ENCODE results near the gene DNAJC15. TPM values are rescaled to one million over a fixed set of nuclear protein-coding genes. Genes with fewer than 3 reads are reported as not detected.

The DNAJC15 gene
- total and polyA plus RNA-seq, 2 of the 8 experiments (the other 6 are each of a cell fraction or from before 2014, with no cell fraction given), result 5.8 to 20.8 TPM

GRCh38 chr13:43123856-43124255, 100.5 kb downstream of the DNAJC15 start:
- Histone ChIP-seq H3K56ac (replicated peaks; ENCODE audit: insufficient read length, low read depth, low read length) (no peak overlapping the region), H3K23ac (ENCODE audit: insufficient read length) (no peak overlapping the region), H3K9ac (replicated peaks in 1 of 4; ENCODE audit: extremely low read depth in 1 of 4, low read depth in 3 of 4, low read length in 3 of 4) (no peak overlapping the region), H2BK15ac (ENCODE audit: low read length) (no peak overlapping the region), H4K8ac (ENCODE audit: extremely low read depth, insufficient read depth, low read length) (no peak overlapping the region), H3K27me3 (replicated peaks in 1 of 4; ENCODE audit: control insufficient read depth in 3 of 4, extremely low read depth in 1 of 4, insufficient read depth in 3 of 4, low read length in 3 of 4) (no peaks in the 10 kb centered on the region; a peak in 1 of 7 replicates), H3K18ac (ENCODE audit: extremely low read depth, low read length) (no peak overlapping the region), H3K36me3 (ENCODE audit: control insufficient read depth in 2 of 4, insufficient read depth in 4 of 4, low read length in 3 of 4) (no peaks in the 10 kb centered on the region), H2BK12ac (ENCODE audit: low read depth, low read length) (no peak overlapping the region), H3K4ac (replicated peaks; ENCODE audit: insufficient read length, low read depth, low read length) (no peak overlapping the region), H2BK20ac (ENCODE audit: low read length) (no peak overlapping the region), H3K79me2 (ENCODE audit: control insufficient read depth in 1 of 2, insufficient read depth in 2 of 2, low read length in 2 of 2) (no peaks in the 10 kb centered on the region), H3K23me2 (ENCODE audit: low read depth, low read length) (no peaks in the 10 kb centered on the region), H3K14ac (ENCODE audit: insufficient read length) (no peak overlapping the region), H3K4me1 (replicated peaks in 1 of 4; ENCODE audit: control insufficient read depth in 3 of 4, insufficient read depth in 4 of 4, low read length in 3 of 4) (peaks cover 3 to 13% (median 7%) of the 10 kb centered on the region in 4 experiments; a peak in 5 of 7 replicates), H2AFZ (ENCODE audit: low read length) (no peak overlapping the region), H3K4me3 (ENCODE audit: extremely low read depth in 1 of 4, insufficient read depth in 2 of 4, low read depth in 3 of 4, low read length in 4 of 4) (no peak overlapping the region), H2BK5ac (ENCODE audit: low read depth, low read length) (no peak overlapping the region), H2AK5ac (ENCODE audit: low read depth, low read length) (no peak overlapping the region), H4K5ac (ENCODE audit: insufficient read length, low read depth, low read length) (no peak overlapping the region), H3K79me1 (ENCODE audit: low read depth, low read length) (no peaks in the 10 kb centered on the region), H2BK120ac (replicated peaks; ENCODE audit: low read depth, low read length) (no peak overlapping the region), H3K27ac (ENCODE audit: low read depth, low read length) (no peak overlapping the region), H4K91ac (replicated peaks; ENCODE audit: insufficient read length, low read length) (no peak overlapping the region), H3K4me2 (ENCODE audit: insufficient read depth in 1 of 2, low read depth in 2 of 2, low read length in 2 of 2) (no peak overlapping the region), H3K9me3 (ENCODE audit: insufficient read depth in 2 of 2, low read depth in 1 of 2, low read length in 1 of 2) (no peaks in the 10 kb centered on the region), H4K20me1 (replicated peaks in 1 of 2; ENCODE audit: control insufficient read depth in 1 of 2, insufficient read depth in 2 of 2, low read length in 2 of 2) (no peaks in the 10 kb centered on the region)
- FAIRE-seq (no peak), DNase-seq (ENCODE audit: low read depth in 1 of 2, low spot score in 2 of 2) (no peak)
- CTCF ChIA-PET (ENCODE audit: partially characterized antibody), result interaction anchor here (0.6 to 1.2 kb wide), 2 partner anchors 12 to 47 kb away, joined by 3 read pairs; no protein-coding TSS in a partner anchor
- TF ChIP-seq CTBP2 (IDR thresholded peaks at IDR 0.05; ENCODE audit: borderline replicate concordance, insufficient read depth, insufficient read length, low read length) (no peak), TCF12 (IDR thresholded peaks at IDR 0.05; ENCODE audit: low read depth, low read length) (no peak), NRF1 (IDR thresholded peaks at IDR 0.05; ENCODE audit: low read depth, low read length) (no peak), TBP (IDR thresholded peaks at IDR 0.05; ENCODE audit: low read depth, low read length) (no peak)
- 96% methylated on average over 6 of the region's 6 CpGs; no CpG with 5 or more reads in 1 of the 2 experiments for WGBS, 2 experiments (ENCODE audit: extremely low coverage in 1 of 2, insufficient coverage in 1 of 2, insufficient read length in 1 of 2, insufficient replicate concordance in 2 of 2, low coverage in 1 of 2, low lambda C conversion rate in 2 of 2, missing lambda C conversion rate in 1 of 2)
- POLR2A ChIA-PET (ENCODE audit: partially characterized antibody), result no interaction called here
